ENCODE data around the gene KCNQ1.

The KCNQ1 gene

GRCh38 chr11:2869561-2870427 lies 425.0 kb downstream of the KCNQ1 start:
- ATAC-seq (ENCODE audit: low read depth): no peak
- no peak for DNase-seq (ENCODE audit: low spot score)

DNA sequence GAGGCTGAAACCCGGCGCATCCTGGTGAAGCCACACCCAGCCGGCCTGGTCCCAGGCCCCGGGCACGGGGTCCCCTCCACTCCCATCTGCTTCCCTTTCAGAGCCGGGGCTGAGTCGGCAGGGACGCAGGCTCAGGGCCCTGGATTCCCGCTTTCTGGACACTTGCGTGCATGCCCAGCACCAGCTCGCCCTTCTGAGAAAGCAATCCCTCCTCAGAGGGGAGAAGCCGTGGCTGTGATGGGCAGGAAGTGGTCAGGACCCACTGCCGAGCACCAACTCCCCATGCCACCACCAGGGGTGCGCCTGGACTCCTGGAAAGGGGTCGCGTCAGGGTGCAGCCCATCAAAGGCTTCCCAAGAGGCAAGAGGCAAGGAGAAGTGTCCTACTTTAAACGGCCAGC lies 425.7 kb downstream of the KCNQ1 start:
- Histone ChIP-seq H3K27ac (ENCODE audit: poor library complexity, severe bottlenecking) (no peak overlapping the region), H3K4me3 (ENCODE audit: severe bottlenecking) (no peak overlapping the region), H3K9me3 (ENCODE audit: severe bottlenecking) (no peaks in the 10 kb centered on the region), H3K4me1 (ENCODE audit: insufficient read depth, poor library complexity, severe bottlenecking) (no peaks in the 10 kb centered on the region), H3K27me3 (ENCODE audit: insufficient read depth, poor library complexity, severe bottlenecking) (peaks cover 30% of the 10 kb centered on the region), H3K36me3 (ENCODE audit: low read depth) (no peaks in the 10 kb centered on the region)
- DNase-seq (ENCODE audit: low spot score) (no peak), ATAC-seq (ENCODE audit: low read depth) (0 out of 3 replicates have a peak, but pooled peaks have one; percentile 23)
- no peak for TF ChIP-seq CTCF (IDR thresholded peaks at IDR 0.05; ENCODE audit: poor library complexity, severe bottlenecking)

More at GRCh38 chr11:2869561-2870427, 425.0 kb downstream of the KCNQ1 start:
- Histone ChIP-seq H3K36me3 (ENCODE audit: low read depth) (no peaks in the 10 kb centered on the region), H3K27me3 (ENCODE audit: insufficient read depth, poor library complexity, severe bottlenecking) (peaks cover 30% of the 10 kb centered on the region), H3K4me3 (ENCODE audit: severe bottlenecking) (no peak overlapping the region), H3K4me1 (ENCODE audit: insufficient read depth, poor library complexity, severe bottlenecking) (no peaks in the 10 kb centered on the region), H3K27ac (ENCODE audit: poor library complexity, severe bottlenecking) (no peak overlapping the region), H3K9me3 (ENCODE audit: severe bottlenecking) (no peaks in the 10 kb centered on the region)
- TF ChIP-seq CTCF (IDR thresholded peaks at IDR 0.05; ENCODE audit: poor library complexity, severe bottlenecking): no peak

DNA sequence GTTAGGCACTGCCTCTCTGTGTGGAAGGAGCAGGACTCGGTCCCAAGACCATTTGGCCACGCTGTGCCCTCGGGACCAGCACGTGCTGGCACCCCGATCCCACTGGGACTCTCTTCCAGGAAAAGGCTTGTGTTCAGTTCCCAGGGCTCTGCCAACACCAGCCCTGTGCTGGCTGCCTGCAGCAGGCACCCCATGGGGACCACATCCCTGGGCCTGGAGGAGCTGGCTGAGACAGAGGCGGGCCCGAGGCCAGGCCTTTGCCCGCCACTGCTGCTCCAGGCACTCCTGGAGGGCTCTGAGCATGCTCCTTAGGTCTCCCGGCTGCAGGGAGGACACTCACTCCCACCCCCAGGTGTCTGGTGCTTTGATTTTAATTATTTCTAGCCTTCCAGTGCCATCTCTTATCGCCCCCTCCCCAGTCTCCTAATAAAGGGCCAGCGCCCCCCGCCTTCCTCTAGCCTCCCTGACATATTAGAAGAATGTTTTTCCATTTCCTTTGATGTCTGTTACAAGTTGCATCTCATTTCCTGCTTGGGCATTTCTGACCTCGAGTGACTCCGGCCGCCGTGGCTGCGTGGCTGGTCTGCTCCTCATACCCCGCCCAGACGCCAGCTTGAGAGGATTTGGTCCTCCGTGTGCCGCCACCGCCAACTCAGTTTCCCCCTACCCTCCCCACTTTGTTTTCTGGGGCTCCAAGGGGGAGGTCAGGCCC lies 426.3 kb downstream of the KCNQ1 start:
- Histone ChIP-seq H3K4me3 (ENCODE audit: severe bottlenecking) (no peak overlapping the region), H3K4me1 (ENCODE audit: insufficient read depth, poor library complexity, severe bottlenecking) (no peaks in the 10 kb centered on the region), H3K27me3 (ENCODE audit: insufficient read depth, poor library complexity, severe bottlenecking) (peaks cover 30% of the 10 kb centered on the region), H3K36me3 (ENCODE audit: low read depth) (no peaks in the 10 kb centered on the region), H3K27ac (ENCODE audit: poor library complexity, severe bottlenecking) (no peak overlapping the region), H3K9me3 (ENCODE audit: severe bottlenecking) (no peaks in the 10 kb centered on the region)
- no peak for DNase-seq (ENCODE audit: low spot score)
- no peak; the same call in 2 of the 3 replicates for ATAC-seq (ENCODE audit: low read depth)
- no peak for TF ChIP-seq CTCF (IDR thresholded peaks at IDR 0.05; ENCODE audit: poor library complexity, severe bottlenecking)

DNA sequence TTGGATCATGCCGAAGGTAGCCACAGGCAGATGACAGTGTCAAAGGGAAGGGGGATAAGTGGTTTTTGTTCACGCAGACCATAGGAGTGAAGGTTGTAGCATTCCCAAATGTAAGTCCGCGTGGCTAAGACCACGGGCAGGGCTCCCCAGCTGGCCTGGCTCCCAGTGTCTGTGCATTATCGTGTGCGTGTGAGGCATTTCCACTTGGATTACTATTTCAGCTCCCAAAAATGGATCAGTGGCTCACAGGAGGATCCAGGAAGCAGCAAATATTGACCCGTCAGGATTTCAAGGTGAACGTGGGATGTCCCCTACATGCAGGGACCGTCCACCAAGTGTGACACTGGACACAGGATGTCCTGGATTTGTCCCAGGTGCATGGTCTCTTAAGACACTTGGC lies 430.2 kb downstream of the KCNQ1 start:
- Histone ChIP-seq H3K4me3 (ENCODE audit: severe bottlenecking) (no peak overlapping the region), H3K27me3 (ENCODE audit: insufficient read depth, poor library complexity, severe bottlenecking) (peaks cover 13% of the 10 kb centered on the region), H3K4me1 (ENCODE audit: insufficient read depth, poor library complexity, severe bottlenecking) (no peaks in the 10 kb centered on the region), H3K36me3 (ENCODE audit: low read depth) (no peaks in the 10 kb centered on the region), H3K9me3 (ENCODE audit: severe bottlenecking) (no peaks in the 10 kb centered on the region), H3K27ac (ENCODE audit: poor library complexity, severe bottlenecking) (no peak overlapping the region)
- ATAC-seq (ENCODE audit: low read depth) (no peak), DNase-seq (ENCODE audit: low spot score) (no peak)
- TF ChIP-seq CTCF (IDR thresholded peaks at IDR 0.05; ENCODE audit: poor library complexity, severe bottlenecking): no peak
